HepG2 (cell line): ENCODE data around the gene TMEM87B. TPM values are rescaled to one million over a fixed set of nuclear protein-coding genes. Genes with fewer than 3 reads are reported as not detected.

ENCODE experiments used
- CBFB ChIP-seq: sonication (generic); formaldehyde crosslinking; IDR thresholded peaks from 2 replicates; pipeline ENCODE4 v1.4.0; 2020; ENCODE audit warnings: missing genetic modification reagents
- ETV5 ChIP-seq: IDR thresholded peaks from 2 replicates; pipeline ENCODE4 v1.6.1; 2018; ENCODE audit warnings: missing biosample characterization, missing genetic modification reagents, inconsistent platforms, borderline replicate concordance
- FOSL1 ChIP-seq: sonication (generic); formaldehyde crosslinking; IDR thresholded peaks from 2 replicates; pipeline ENCODE4 v1.9.0; 2021; ENCODE audit warnings: missing genetic modification reagents, borderline replicate concordance
- FOXC1 ChIP-seq: sonication (generic); formaldehyde crosslinking; IDR thresholded peaks from 2 replicates; pipeline ENCODE4 v1.8.0; 2022; ENCODE audit warnings: mild to moderate bottlenecking, missing genetic modification reagents, borderline replicate concordance
- GATAD1 ChIP-seq: IDR thresholded peaks from 2 replicates; pipeline ENCODE4 v1.6.1; 2016; ENCODE audit warnings: missing genetic modification reagents, missing compliant biosample characterization
- HOXA3 ChIP-seq: sonication (generic); formaldehyde crosslinking; IDR thresholded peaks from 2 replicates; pipeline ENCODE4 v1.5.0; 2020; ENCODE audit warnings: missing genetic modification reagents
- KLF12 ChIP-seq: sonication (generic); formaldehyde crosslinking; IDR thresholded peaks from 2 replicates; pipeline ENCODE4 v1.4.0; 2020; ENCODE audit warnings: missing genetic modification reagents, borderline replicate concordance
- MTA1 ChIP-seq: sonication (generic); formaldehyde crosslinking; IDR thresholded peaks from 2 replicates; pipeline ENCODE4 v1.4.0; 2020; ENCODE audit warnings: missing genetic modification reagents, mild to moderate bottlenecking, borderline replicate concordance
- WIZ ChIP-seq: sonication (generic); formaldehyde crosslinking; IDR thresholded peaks from 2 replicates; pipeline ENCODE4 v1.5.1; 2020; ENCODE audit warnings: mild to moderate bottlenecking, missing genetic modification reagents
- ZNF121 ChIP-seq: sonication (generic); formaldehyde crosslinking; IDR thresholded peaks from 2 replicates; pipeline ENCODE4 v1.5.0; 2020; ENCODE audit warnings: mild to moderate bottlenecking, missing genetic modification reagents
- ZNF18 ChIP-seq: sonication (generic); formaldehyde crosslinking; IDR thresholded peaks from 2 replicates; pipeline ENCODE4 v1.8.0; 2022; ENCODE audit warnings: mild to moderate bottlenecking, missing genetic modification reagents; ENCODE audit not compliant: insufficient replicate concordance
- ZNF20 ChIP-seq: sonication (generic); formaldehyde crosslinking; IDR thresholded peaks from 2 replicates; pipeline ENCODE4 v1.4.0; 2020; ENCODE audit warnings: mild to moderate bottlenecking, moderate library complexity, missing genetic modification reagents
- ZNF639 ChIP-seq: conservative IDR thresholded peaks from 2 replicates; pipeline ENCODE4 v1.6.1; 2018; ENCODE audit warnings: missing genetic modification reagents
- ZNF792 ChIP-seq: IDR thresholded peaks from 2 replicates; pipeline ENCODE4 v1.6.1; 2016
- polyA plus RNA-seq, 8 experiments: library from polyadenylated mRNA; depleted of rRNA in 3 of 8; stranded (reverse) in 7 of 8; unstranded in 1 of 8; fragments of >200 nt; fragmentation: Illumina TruSeq in 4 of 8; extraction: Trizol in 4 of 8; gene quantifications; 2 replicates each; pipeline versions ENCODE4 v1.2.1 to v1.2.3, GENCODE V29; 2011 to 2016; ENCODE audit warnings: low read depth in 4 of 8, missing spikeins in 1 of 8, mixed read lengths in 1 of 8; ENCODE audit not compliant: insufficient read depth in 1 of 8
- total RNA-seq, 5 experiments: library from RNA; depleted of rRNA; stranded (reverse); fragments of >200 nt; fragmentation: Illumina TruSeq; extraction: Trizol; gene quantifications; 2 replicates each; pipeline ENCODE4 v1.2.3, GENCODE V29; 2016; ENCODE audit warnings: low read depth in 1 of 5
- TF ChIP-seq, protein P1 (sequence below): sonication (generic); formaldehyde crosslinking; IDR thresholded peaks from 2 replicates; pipeline ENCODE4 v1.5.1; 2020; ENCODE audit warnings: mild to moderate bottlenecking, missing genetic modification reagents, moderate library complexity
- TF ChIP-seq, protein P2 (sequence below): sonication (generic); formaldehyde crosslinking; IDR thresholded peaks from 2 replicates; pipeline ENCODE4 v1.5.1; 2020; ENCODE audit warnings: mild to moderate bottlenecking, moderate library complexity, missing genetic modification reagents

Gene TMEM87B
- total and polyA plus RNA-seq, 2 of the 13 experiments (the other 11 are each of a cell fraction or from before 2014, with no cell fraction given), result 15.1 to 16.2 TPM

DNA sequence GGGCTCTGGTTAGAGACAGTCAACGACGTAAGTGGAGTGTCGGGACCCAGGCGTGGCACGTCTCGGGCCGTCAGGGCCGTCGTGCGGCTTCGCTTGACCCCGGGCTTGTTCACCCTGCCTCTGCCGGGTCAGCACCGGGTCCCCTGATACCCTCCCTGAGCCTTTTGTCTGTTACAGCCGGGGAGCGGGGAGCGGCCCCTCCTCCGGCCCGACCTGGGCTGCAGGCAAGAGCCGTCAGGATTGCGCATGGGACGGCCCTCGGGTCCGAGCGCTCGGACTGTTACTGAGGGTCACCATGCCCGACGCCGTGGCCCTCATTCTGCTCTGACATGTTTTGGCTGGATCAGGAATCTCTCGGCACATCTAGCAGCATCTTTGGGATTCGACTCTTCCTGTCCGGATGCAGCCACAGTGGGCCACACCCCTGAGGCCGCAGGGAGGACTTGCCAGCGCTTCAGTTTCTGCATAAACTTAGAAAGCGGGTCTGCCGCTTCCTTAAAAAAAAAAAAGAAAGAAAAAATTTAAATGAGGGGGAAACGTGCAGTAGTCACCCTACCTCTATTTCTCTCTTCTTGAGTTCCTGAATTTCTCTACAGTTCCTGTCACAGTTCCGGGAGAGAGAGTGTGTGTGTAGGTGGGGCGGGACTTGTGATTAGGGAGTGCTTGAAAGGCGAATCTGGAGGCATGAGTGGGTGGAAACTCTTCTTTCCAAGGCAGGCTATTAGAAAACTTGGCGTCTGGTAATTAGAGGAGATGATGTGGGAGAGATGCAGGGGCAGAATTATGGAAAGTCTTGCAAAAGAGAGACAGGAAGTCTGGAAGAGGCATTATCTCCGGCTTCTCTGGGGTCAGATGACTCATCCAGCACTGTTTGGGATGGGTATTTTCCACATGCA, 909 bp downstream of the TMEM87B start (continued):
- TF ChIP-seq FOXC1 (CRISPR knock-in tag) (no peak), MTA1 (CRISPR knock-in tag) (peak; percentile 73), HOXA3 (0 out of 2 replicates have a peak, but pooled peaks have one; percentile 6), KLF12 (CRISPR knock-in tag) (peak; percentile 26; the same call in 1 of the 2 replicates), ZNF792 (CRISPR knock-in tag) (no peak), FOSL1 (CRISPR knock-in tag) (peak; percentile 78), WIZ (CRISPR knock-in tag) (0 out of 2 replicates have a peak, but pooled peaks have one; percentile 8), ETV5 (CRISPR knock-in tag) (peak; percentile 75; the same call in 1 of the 2 replicates), ZNF20 (CRISPR knock-in tag) (0 out of 2 replicates have a peak, but pooled peaks have one; percentile 5), CBFB (CRISPR knock-in tag) (0 out of 2 replicates have a peak, but pooled peaks have one; percentile 6), ZNF121 (CRISPR knock-in tag) (no peak), ZNF18 (CRISPR knock-in tag) (peak; percentile 79), GATAD1 (CRISPR knock-in tag) (peak; percentile 17; the same call in 1 of the 2 replicates), ZNF639 (no peak)
- TF ChIP-seq, protein P1, sequence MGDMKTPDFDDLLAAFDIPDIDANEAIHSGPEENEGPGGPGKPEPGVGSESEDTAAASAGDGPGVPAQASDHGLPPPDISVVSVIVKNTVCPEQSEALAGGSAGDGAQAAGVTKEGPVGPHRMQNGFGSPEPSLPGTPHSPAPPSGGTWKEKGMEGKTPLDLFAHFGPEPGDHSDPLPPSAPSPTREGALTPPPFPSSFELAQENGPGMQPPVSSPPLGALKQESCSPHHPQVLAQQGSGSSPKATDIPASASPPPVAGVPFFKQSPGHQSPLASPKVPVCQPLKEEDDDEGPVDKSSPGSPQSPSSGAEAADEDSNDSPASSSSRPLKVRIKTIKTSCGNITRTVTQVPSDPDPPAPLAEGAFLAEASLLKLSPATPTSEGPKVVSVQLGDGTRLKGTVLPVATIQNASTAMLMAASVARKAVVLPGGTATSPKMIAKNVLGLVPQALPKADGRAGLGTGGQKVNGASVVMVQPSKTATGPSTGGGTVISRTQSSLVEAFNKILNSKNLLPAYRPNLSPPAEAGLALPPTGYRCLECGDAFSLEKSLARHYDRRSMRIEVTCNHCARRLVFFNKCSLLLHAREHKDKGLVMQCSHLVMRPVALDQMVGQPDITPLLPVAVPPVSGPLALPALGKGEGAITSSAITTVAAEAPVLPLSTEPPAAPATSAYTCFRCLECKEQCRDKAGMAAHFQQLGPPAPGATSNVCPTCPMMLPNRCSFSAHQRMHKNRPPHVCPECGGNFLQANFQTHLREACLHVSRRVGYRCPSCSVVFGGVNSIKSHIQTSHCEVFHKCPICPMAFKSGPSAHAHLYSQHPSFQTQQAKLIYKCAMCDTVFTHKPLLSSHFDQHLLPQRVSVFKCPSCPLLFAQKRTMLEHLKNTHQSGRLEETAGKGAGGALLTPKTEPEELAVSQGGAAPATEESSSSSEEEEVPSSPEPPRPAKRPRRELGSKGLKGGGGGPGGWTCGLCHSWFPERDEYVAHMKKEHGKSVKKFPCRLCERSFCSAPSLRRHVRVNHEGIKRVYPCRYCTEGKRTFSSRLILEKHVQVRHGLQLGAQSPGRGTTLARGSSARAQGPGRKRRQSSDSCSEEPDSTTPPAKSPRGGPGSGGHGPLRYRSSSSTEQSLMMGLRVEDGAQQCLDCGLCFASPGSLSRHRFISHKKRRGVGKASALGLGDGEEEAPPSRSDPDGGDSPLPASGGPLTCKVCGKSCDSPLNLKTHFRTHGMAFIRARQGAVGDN (CRISPR knock-in tag), result peak; percentile 76
- TF ChIP-seq, protein P2, sequence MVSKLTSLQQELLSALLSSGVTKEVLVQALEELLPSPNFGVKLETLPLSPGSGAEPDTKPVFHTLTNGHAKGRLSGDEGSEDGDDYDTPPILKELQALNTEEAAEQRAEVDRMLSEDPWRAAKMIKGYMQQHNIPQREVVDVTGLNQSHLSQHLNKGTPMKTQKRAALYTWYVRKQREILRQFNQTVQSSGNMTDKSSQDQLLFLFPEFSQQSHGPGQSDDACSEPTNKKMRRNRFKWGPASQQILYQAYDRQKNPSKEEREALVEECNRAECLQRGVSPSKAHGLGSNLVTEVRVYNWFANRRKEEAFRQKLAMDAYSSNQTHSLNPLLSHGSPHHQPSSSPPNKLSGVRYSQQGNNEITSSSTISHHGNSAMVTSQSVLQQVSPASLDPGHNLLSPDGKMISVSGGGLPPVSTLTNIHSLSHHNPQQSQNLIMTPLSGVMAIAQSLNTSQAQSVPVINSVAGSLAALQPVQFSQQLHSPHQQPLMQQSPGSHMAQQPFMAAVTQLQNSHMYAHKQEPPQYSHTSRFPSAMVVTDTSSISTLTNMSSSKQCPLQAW (CRISPR knock-in tag), result no peak
